Smooth muscle cell of the coronary artery (primary cell): ENCODE measurements around the gene OR10D3. TPM values are rescaled to one million over a fixed set of nuclear protein-coding genes. Genes with fewer than 3 reads are reported as not detected.

Source experiments
- total RNA-seq: library from RNA; depleted of rRNA; stranded (reverse); fragments of >200 nt; gene quantifications from 2 replicates; pipeline ENCODE4 v1.2.3, GENCODE V29; 2014; ENCODE audit warnings: low replicate concordance

The OR10D3 gene
- total RNA-seq = not detected in 2 replicates

GRCh38 chr11:124183068-124183467, at the start of gene OR10D3:
TSS of gene OR10D3 (plus strand) at chr11:124183345. CDS start at chr11:124185270, 1,925 bp downstream.

Other genes with a start within 250 kb of the OR10D3 start
- gene OR4D5, start 243.7 kb upstream of the OR10D3 start, total RNA-seq = not detected in 2 replicates
- gene OR6T1, start 239.5 kb upstream of the OR10D3 start, total RNA-seq = not detected in 2 replicates
- not detected in 2 replicates for gene OR10S1, start 205.6 kb upstream of the OR10D3 start, total RNA-seq
- gene OR10G6, start 188.2 kb upstream of the OR10D3 start, total RNA-seq = not detected in 2 replicates
- not detected in 2 replicates for gene OR10G4, start 170.3 kb upstream of the OR10D3 start, total RNA-seq
- not detected in 2 replicates for gene OR10G9, start 160.3 kb upstream of the OR10D3 start, total RNA-seq
- gene OR10G8, start 156.5 kb upstream of the OR10D3 start, total RNA-seq = not detected in 2 replicates
- not detected in 2 replicates for gene OR10G7, start 142.0 kb upstream of the OR10D3 start, total RNA-seq
- 11.4 and 18.1 TPM in 2 replicates for gene VWA5A, start 67.9 kb upstream of the OR10D3 start, total RNA-seq
- gene OR8G1, start 57.8 kb downstream of the OR10D3 start, total RNA-seq = not detected in 2 replicates
- gene OR8G5, start 73.0 kb downstream of the OR10D3 start, total RNA-seq = not detected in 2 replicates
- gene OR8D1, start 130.6 kb downstream of the OR10D3 start, total RNA-seq = not detected in 2 replicates
- not detected in 2 replicates for gene OR8D2, start 136.9 kb downstream of the OR10D3 start, total RNA-seq
- not detected in 2 replicates for gene OR8B2, start 201.2 kb downstream of the OR10D3 start, total RNA-seq
- gene OR8B3, start 215.7 kb downstream of the OR10D3 start, total RNA-seq = not detected in 2 replicates
- not detected in 2 replicates for gene OR8B4, start 241.5 kb downstream of the OR10D3 start, total RNA-seq